ENCODE data around the gene SPN. TPM values are rescaled to one million over a fixed set of nuclear protein-coding genes. Genes with fewer than 3 reads are reported as not detected.
"Not testable (repeated sequence)": the region's sequence is repeated elsewhere in the genome, so short reads cannot be mapped to it uniquely, and the experiment has no call there.

Gene SPN
- total and polyA plus RNA-seq, 3 donors from 2014 or later, result 0.74 to 3.2 TPM; not detected in 1

DNA sequence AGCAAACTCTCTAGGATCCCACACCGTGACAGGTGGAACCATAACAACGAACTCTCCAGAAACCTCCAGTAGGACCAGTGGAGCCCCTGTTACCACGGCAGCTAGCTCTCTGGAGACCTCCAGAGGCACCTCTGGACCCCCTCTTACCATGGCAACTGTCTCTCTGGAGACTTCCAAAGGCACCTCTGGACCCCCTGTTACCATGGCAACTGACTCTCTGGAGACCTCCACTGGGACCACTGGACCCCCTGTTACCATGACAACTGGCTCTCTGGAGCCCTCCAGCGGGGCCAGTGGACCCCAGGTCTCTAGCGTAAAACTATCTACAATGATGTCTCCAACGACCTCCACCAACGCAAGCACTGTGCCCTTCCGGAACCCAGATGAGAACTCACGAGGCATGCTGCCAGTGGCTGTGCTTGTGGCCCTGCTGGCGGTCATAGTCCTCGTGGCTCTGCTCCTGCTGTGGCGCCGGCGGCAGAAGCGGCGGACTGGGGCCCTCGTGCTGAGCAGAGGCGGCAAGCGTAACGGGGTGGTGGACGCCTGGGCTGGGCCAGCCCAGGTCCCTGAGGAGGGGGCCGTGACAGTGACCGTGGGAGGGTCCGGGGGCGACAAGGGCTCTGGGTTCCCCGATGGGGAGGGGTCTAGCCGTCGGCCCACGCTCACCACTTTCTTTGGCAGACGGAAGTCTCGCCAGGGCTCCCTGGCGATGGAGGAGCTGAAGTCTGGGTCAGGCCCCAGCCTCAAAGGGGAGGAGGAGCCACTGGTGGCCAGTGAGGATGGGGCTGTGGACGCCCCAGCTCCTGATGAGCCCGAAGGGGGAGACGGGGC is 1.3 kb downstream of the SPN start:
- Histone ChIP-seq H3K36me3 (ENCODE audit: low read depth, missing control alignments) (no peaks in the 10 kb centered on the region), H3K27me3 (no peaks in the 10 kb centered on the region), H3K9me3 (no peaks in the 10 kb centered on the region), H3K4me3 (no peak overlapping the region), H3K27ac (no peak overlapping the region), H3K4me1 (no peaks in the 10 kb centered on the region)
- TF ChIP-seq POLR2A (IDR thresholded peaks at IDR 0.05), result no peak
- intact Hi-C loops (cut with DNase I; ENCODE audit: low total_unique reads), result no loop called here
- DNase-seq, result no peak
- 85 to 87% methylated on average over 32 to 35 of the region's 35 CpGs for WGBS, 2 donors

DNA sequence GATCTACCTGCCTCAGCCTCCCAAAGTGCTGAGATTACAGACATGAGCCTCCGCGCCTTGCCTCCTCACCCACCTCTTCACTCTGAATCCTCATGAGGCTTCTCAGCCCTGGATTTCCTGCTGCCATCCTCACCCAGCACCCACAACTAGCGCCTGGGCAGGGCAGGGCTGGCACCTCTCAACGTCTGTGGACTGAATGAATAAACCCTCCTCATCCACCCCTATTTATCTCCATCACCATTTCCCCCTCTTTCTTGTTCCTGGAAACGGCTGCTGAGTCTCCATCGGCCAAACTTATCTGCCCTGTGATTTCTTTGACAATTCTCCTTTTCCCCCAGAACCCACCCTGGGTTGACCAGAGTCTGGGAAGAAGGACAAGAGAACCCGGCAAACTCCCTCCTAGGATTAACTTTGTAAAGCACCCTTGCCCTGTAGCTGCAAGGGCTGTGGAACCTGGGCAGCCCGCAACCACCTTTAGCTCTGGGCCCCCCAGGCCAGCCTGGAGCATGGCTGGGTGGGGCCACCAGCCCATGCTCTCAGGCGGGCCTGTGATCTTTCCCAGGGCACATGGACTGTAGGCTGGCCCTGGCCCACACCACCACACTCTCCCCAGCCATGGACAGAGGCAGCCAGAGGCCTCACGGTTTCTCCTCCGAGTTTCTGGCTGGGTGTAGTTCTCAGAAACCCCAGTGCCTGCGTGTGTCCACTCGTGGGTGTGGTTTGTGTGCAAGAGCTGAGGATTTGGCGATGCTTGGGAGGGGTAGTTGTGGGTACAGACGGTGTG is 2.4 kb downstream of the SPN start:
- H3K27me3 ChIP-seq, result no peaks in the 10 kb centered on the region
- no peaks in the 10 kb centered on the region for H3K9me3 ChIP-seq
- intact Hi-C loops (cut with DNase I; ENCODE audit: low total_unique reads), result no loop called here
- H3K4me1 ChIP-seq, result no peaks in the 10 kb centered on the region
- H3K4me3 ChIP-seq, result no peak overlapping the region
- DNase-seq, result no peak
- 80 to 86% methylated on average over 15 of the region's 15 CpGs for WGBS, 2 donors
- H3K36me3 ChIP-seq (ENCODE audit: low read depth, missing control alignments), result no peaks in the 10 kb centered on the region
- no peak overlapping the region for H3K27ac ChIP-seq
- no peak for TF ChIP-seq POLR2A (IDR thresholded peaks at IDR 0.05)
- TF ChIP-seq, protein P1, sequence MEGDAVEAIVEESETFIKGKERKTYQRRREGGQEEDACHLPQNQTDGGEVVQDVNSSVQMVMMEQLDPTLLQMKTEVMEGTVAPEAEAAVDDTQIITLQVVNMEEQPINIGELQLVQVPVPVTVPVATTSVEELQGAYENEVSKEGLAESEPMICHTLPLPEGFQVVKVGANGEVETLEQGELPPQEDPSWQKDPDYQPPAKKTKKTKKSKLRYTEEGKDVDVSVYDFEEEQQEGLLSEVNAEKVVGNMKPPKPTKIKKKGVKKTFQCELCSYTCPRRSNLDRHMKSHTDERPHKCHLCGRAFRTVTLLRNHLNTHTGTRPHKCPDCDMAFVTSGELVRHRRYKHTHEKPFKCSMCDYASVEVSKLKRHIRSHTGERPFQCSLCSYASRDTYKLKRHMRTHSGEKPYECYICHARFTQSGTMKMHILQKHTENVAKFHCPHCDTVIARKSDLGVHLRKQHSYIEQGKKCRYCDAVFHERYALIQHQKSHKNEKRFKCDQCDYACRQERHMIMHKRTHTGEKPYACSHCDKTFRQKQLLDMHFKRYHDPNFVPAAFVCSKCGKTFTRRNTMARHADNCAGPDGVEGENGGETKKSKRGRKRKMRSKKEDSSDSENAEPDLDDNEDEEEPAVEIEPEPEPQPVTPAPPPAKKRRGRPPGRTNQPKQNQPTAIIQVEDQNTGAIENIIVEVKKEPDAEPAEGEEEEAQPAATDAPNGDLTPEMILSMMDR (IDR thresholded peaks at IDR 0.05), result no peak

DNA sequence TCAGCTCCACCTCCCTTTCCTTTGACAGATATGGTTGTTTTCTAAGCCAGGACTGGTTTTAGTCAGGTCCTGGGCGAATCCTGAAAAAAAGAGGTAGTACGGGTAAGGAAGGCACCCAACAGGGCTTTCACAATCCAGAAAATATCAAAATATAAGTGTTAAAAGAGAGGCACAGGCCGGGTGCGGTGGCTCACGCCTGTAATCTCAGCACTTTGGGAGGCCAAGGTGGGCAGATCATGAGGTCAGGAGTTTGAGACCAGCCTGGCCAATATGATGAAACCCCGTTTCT is 4.2 kb downstream of the SPN start:
- intact Hi-C loops (cut with DNase I; ENCODE audit: low total_unique reads); H3K27ac ChIP-seq; H3K4me1 ChIP-seq: not testable (repeated sequence)

DNA sequence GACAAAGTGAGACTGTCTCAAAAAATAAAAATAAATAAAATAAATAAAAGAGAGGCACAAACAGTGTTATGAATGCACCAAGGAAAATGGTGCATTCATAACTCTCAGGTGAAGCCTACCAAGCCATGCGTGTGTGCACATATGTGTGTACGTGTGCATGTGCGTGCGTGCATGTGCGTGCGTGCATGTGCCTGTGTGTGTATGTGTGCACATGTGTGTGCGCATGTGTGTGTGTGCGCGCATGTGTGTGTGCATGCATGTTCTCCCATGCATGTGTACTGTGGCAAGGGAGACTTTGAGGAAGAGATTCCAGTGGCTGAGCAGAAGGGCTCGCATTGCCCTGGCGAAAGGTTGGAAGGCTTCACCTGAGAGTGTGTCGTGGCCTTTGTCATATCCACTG is 4.7 kb downstream of the SPN start:
- no peak overlapping the region for H3K27ac ChIP-seq
- no peak for DNase-seq
- H3K4me1 ChIP-seq, result no peaks in the 10 kb centered on the region
- TF ChIP-seq POLR2A (IDR thresholded peaks at IDR 0.05), result no peak
- TF ChIP-seq, protein P1 (IDR thresholded peaks at IDR 0.05), result no peak
- H3K4me3 ChIP-seq, result no peak overlapping the region
- H3K9me3 ChIP-seq, result no peaks in the 10 kb centered on the region
- H3K27me3 ChIP-seq, result no peaks in the 10 kb centered on the region
- WGBS, 2 donors, result 87 to 97% methylated on average over 12 of the region's 12 CpGs
- H3K36me3 ChIP-seq (ENCODE audit: low read depth, missing control alignments), result no peaks in the 10 kb centered on the region
- intact Hi-C loops (cut with DNase I; ENCODE audit: low total_unique reads), result no loop called here

More for the DNA sequence above, 4.2 kb downstream of the SPN start:
- not testable (repeated sequence) for H3K36me3 ChIP-seq (ENCODE audit: low read depth, missing control alignments); DNase-seq; H3K27me3 ChIP-seq; H3K4me3 ChIP-seq; H3K9me3 ChIP-seq
- 91 to 93% methylated on average over 6 of the region's 6 CpGs for WGBS, 2 donors

DNA sequence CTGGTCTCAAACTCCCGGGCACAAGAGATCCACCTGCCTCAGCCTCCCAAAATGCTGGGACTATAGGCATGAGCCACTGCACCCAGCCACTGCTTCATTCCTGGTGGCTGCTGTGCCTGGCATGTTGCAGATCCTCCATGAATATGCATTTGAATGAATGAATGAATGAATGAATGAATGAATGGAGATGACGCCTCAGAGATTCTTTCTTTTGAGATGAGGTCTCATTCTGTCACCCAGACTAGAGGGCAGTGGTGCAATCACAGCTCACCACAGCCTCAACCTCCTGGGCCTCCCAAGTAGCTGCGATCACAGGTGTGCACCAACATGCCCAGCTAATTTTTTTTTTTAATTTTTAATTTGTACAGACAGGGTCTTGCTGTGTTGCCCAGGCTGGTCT is 5.2 kb downstream of the SPN start:
- DNase-seq, result no peak
- Histone ChIP-seq H3K9me3 (no peaks in the 10 kb centered on the region), H3K4me1 (no peaks in the 10 kb centered on the region), H3K4me3 (no peak overlapping the region), H3K27me3 (no peaks in the 10 kb centered on the region), H3K36me3 (ENCODE audit: low read depth, missing control alignments) (no peaks in the 10 kb centered on the region), H3K27ac (no peak overlapping the region)
- WGBS, 2 donors, result 94 to 99% methylated on average over 3 of the region's 3 CpGs
- intact Hi-C loops (cut with DNase I; ENCODE audit: low total_unique reads), result no loop called here
- no peak for TF ChIP-seq POLR2A (IDR thresholded peaks at IDR 0.05)
- TF ChIP-seq, protein P1 (IDR thresholded peaks at IDR 0.05), result no peak
